HCT116 (cell line): ENCODE results near the gene TGM2. TPM values are rescaled to one million over a fixed set of nuclear protein-coding genes. Genes with fewer than 3 reads are reported as not detected.

ENCODE experiments used
- ATAC-seq: fragments of 200-7000 bp; cut with Tn5 transposase; 2 replicates; pipeline ENCODE4 v1.9.1; 2020; ENCODE audit warnings: mild to moderate bottlenecking, moderate library complexity
- BruUV-seq: library from RNA; stranded (reverse); fragments of 400-500 nt; replicated peaks from 2 replicates; lab custom pipeline; 2021; lab: Mats Ljungman, UMichigan
- CTCF ChIA-PET: fragments of 300-600 bp; sonication (Branson Sonifier 250); formaldehyde crosslinking; loops from one replicate; lab custom pipeline; 2021; ENCODE audit warnings: antibody characterized with exemption; lab: Charles Lee
- POLR2A ChIA-PET: fragments of 300-600, 350-600 bp; sonication (Branson Sonifier 250); formaldehyde crosslinking; loops from one replicate; lab custom pipeline; 2021; ENCODE audit warnings: antibody characterized with exemption; lab: Charles Lee
- RAD21 ChIA-PET, 2 experiments: fragments of 300-600 bp; sonication (Branson Sonifier 250); formaldehyde crosslinking; loops; one replicate each; lab custom pipeline; 2023; ENCODE audit warnings: low total read pairs in 2 of 2; ENCODE audit not compliant: uncharacterized antibody in 2 of 2, unreplicated experiment in 2 of 2, low non-redundant PET in 1 of 2; lab: Charles Lee
- DNase-seq: peaks from one replicate; pipeline ENCODE4 v3.0.0-alpha.2; 2010; ENCODE audit warnings: low read depth, low spot score
- H2AFZ ChIP-seq: fragments of 200-600 bp; shearing (Covaris generic), sonication (generic); 2 replicates; pipeline ENCODE4 v1.6.1; 2017; ENCODE audit warnings: low read depth, mixed run types, mixed read lengths, antibody characterized with exemption, low read length; ENCODE audit not compliant: poor library complexity, severe bottlenecking
- H3K27ac ChIP-seq: 2 replicates; pipeline ENCODE4 v1.5.1; 2012; ENCODE audit warnings: low read depth, low read length
- H3K27me3 ChIP-seq: fragments of 200-600 bp; sonication (generic); 2 replicates; pipeline ENCODE4 v1.6.1; 2016; ENCODE audit warnings: mixed run types, low read length, mixed read lengths; ENCODE audit not compliant: insufficient read depth
- H3K36me3 ChIP-seq, 2 experiments: fragments of 200-500 bp in 1 of 2; fragments of 200-600 bp in 1 of 2; sonication (Bioruptor generic) in 1 of 2; sonication (generic) in 1 of 2; 2 replicates each; pipeline versions ENCODE4 v1.5.1 to v1.6.1; 2014 to 2016; ENCODE audit warnings: low read length in 2 of 2, inconsistent platforms in 1 of 2, mixed read lengths in 1 of 2, mixed run types in 1 of 2; ENCODE audit not compliant: insufficient read depth in 2 of 2, control insufficient read depth in 1 of 2
- H3K4me1 ChIP-seq, 2 experiments: fragments of 200-600 bp in 1 of 2; sonication (generic) in 1 of 2; 2 replicates each; pipeline versions ENCODE4 v1.5.1 to v1.6.1; 2012 to 2017; ENCODE audit warnings: low read length in 2 of 2, inconsistent platforms in 1 of 2, mild to moderate bottlenecking in 1 of 2, mixed read lengths in 1 of 2, mixed run types in 1 of 2, moderate library complexity in 1 of 2; ENCODE audit not compliant: insufficient read depth in 2 of 2, control insufficient read depth in 1 of 2
- H3K4me2 ChIP-seq: fragments of 200-600 bp; sonication (generic); 2 replicates; pipeline ENCODE4 v1.6.1; 2017; ENCODE audit warnings: mixed run types, low read length, mixed read lengths
- H3K4me3 ChIP-seq, 2 experiments: fragments of 200-600 bp in 1 of 2; sonication (generic) in 1 of 2; replicated peaks in 1 of 2; 2 replicates each; pipeline ENCODE4 v1.5.1; 2011 to 2016; ENCODE audit warnings: low read length in 2 of 2, control low read depth in 1 of 2, low read depth in 1 of 2, mild to moderate bottlenecking in 1 of 2, mixed read lengths in 1 of 2, mixed run types in 1 of 2
- H3K79me2 ChIP-seq: fragments of 200-600 bp; sonication (generic); 2 replicates; pipeline ENCODE4 v1.6.1; 2017; ENCODE audit warnings: mild to moderate bottlenecking, mixed run types, low read length, moderate library complexity, mixed read lengths; ENCODE audit not compliant: insufficient read depth
- H3K9ac ChIP-seq: fragments of 200-600 bp; sonication (generic); 2 replicates; pipeline ENCODE4 v1.6.1; 2016; ENCODE audit warnings: low read length, mixed read lengths
- H3K9me2 ChIP-seq: fragments of 200-600 bp; sonication (generic), shearing (Covaris generic); 2 replicates; pipeline ENCODE4 v1.6.1; 2017; ENCODE audit warnings: mixed run types, mild to moderate bottlenecking, moderate library complexity; ENCODE audit not compliant: insufficient read depth
- H3K9me3 ChIP-seq, 2 experiments: fragments of 200-500 bp in 1 of 2; fragments of 200-600 bp in 1 of 2; sonication (Bioruptor generic) in 1 of 2; sonication (generic) in 1 of 2; 2 replicates each; pipeline ENCODE4 v1.6.1; 2014 to 2017; ENCODE audit warnings: low read length in 2 of 2, mixed read lengths in 2 of 2, inconsistent platforms in 1 of 2, low read depth in 1 of 2, mild to moderate bottlenecking in 1 of 2, mixed run types in 1 of 2, moderate library complexity in 1 of 2; ENCODE audit not compliant: control insufficient read depth in 1 of 2, insufficient read depth in 1 of 2
- H4K20me1 ChIP-seq: fragments of 200-600 bp; sonication (generic), shearing (Covaris generic); 2 replicates; pipeline ENCODE4 v1.6.1; 2017; ENCODE audit warnings: mixed run types, mild to moderate bottlenecking, moderate library complexity; ENCODE audit not compliant: insufficient read depth
- CEBPB ChIP-seq: IDR thresholded peaks from 2 replicates; pipeline ENCODE4 v1.6.1; 2012; ENCODE audit warnings: low read depth
- EGR1 ChIP-seq: IDR thresholded peaks from 2 replicates; pipeline ENCODE4 v1.6.1; 2012; ENCODE audit warnings: low read depth
- JUND ChIP-seq: IDR thresholded peaks from 2 replicates; pipeline ENCODE4 v1.6.1; 2012
- TCF7L2 ChIP-seq: IDR thresholded peaks from 2 replicates; pipeline ENCODE4 v1.7.0; 2011; ENCODE audit warnings: borderline replicate concordance, inconsistent platforms; ENCODE audit not compliant: insufficient read depth, insufficient read length; ENCODE audit errors: extremely low read depth
- ZFX ChIP-seq: fragments of 450-650 bp; IDR thresholded peaks from 2 replicates; pipeline ENCODE4 v1.6.1; 2017
- intact Hi-C: fragments of 100-400 bp; cut with micrococcal nuclease; formaldehyde crosslinking; loops from 2 replicates; pipeline ENCODE4 v1.10.0; 2022
- total RNA-seq: library from RNA; stranded (reverse); gene quantifications from one replicate; pipeline ENCODE4 v1.2.1, GENCODE V29; 2021; ENCODE audit not compliant: unreplicated experiment
- TF ChIP-seq, protein P1 (sequence below): IDR thresholded peaks from 2 replicates; pipeline ENCODE4 v1.6.1; 2011; ENCODE audit warnings: mild to moderate bottlenecking, low read length, moderate library complexity; ENCODE audit not compliant: insufficient replicate concordance; ENCODE audit errors: extremely low read depth

Gene TGM2
- total RNA-seq, 1 experiment from 2014 or later, result 6.1 TPM

DNA sequence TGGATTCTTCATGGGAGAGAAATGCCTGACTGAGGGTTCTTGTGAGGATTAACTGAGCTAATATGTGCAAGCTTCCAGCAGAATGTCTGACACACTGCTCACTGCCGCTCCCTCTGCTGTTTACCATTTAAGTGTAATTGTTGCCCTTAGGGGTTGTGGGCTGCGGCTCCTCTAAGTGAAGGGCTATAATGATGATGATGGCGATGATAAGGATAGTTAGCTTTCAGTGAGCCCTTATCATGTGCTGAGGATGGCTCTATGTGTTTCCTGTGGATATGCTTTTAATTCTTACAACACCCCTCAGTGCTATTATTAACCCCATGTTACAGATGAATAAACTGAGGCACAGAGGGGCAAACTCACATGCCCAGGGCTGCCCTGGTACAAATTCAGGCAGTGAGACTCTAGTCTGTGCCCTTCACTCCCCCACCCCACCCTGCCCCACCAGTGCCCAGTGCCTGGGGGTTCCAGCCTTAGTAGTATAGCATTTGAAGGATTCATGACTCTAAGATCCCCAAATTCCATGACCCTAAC, 33.4 kb downstream of the TGM2 start:
- Histone ChIP-seq H3K4me1 (peaks cover 26 to 29% of the 10 kb centered on the region in 2 experiments), H4K20me1 (no peaks in the 10 kb centered on the region), H3K9ac (no peak overlapping the region), H2AFZ (no peak overlapping the region), H3K27ac (no peak overlapping the region), H3K9me2 (no peaks in the 10 kb centered on the region), H3K36me3 (no peaks in the 10 kb centered on the region), H3K27me3 (no peaks in the 10 kb centered on the region), H3K4me2 (no peak overlapping the region), H3K4me3 (no peak overlapping the region), H3K9me3 (no peaks in the 10 kb centered on the region), H3K79me2 (no peaks in the 10 kb centered on the region)
- ChIA-PET RAD21 (no interaction called here), POLR2A (no interaction called here), CTCF (no interaction called here)
- no TSS peak for BruUV-seq
- TF ChIP-seq EGR1 (no peak), TCF7L2 (no peak), CEBPB (no peak), ZFX (no peak), JUND (no peak)
- TF ChIP-seq, protein P1, sequence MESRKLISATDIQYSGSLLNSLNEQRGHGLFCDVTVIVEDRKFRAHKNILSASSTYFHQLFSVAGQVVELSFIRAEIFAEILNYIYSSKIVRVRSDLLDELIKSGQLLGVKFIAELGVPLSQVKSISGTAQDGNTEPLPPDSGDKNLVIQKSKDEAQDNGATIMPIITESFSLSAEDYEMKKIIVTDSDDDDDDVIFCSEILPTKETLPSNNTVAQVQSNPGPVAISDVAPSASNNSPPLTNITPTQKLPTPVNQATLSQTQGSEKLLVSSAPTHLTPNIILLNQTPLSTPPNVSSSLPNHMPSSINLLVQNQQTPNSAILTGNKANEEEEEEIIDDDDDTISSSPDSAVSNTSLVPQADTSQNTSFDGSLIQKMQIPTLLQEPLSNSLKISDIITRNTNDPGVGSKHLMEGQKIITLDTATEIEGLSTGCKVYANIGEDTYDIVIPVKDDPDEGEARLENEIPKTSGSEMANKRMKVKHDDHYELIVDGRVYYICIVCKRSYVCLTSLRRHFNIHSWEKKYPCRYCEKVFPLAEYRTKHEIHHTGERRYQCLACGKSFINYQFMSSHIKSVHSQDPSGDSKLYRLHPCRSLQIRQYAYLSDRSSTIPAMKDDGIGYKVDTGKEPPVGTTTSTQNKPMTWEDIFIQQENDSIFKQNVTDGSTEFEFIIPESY, result no peak
- intact Hi-C loops, result no loop called here
- ATAC-seq (no peak), DNase-seq (no peak)
